22Rv1 (cell line): ENCODE data around the gene CISD1.

Experiments used
- CTCF ChIP-seq: fragments of 450-650 bp; IDR thresholded peaks from 2 replicates; pipeline ENCODE4 v1.5.1; 2017; ENCODE audit warnings: mild to moderate bottlenecking
- ZFX ChIP-seq: fragments of 450-650 bp; IDR thresholded peaks from 2 replicates; pipeline ENCODE4 v1.6.1; 2017; ENCODE audit warnings: antibody characterized with exemption, borderline replicate concordance

GRCh38 chr10:58268946-58269781 is at the start of gene CISD1:
- no peak for TF ChIP-seq CTCF
- TF ChIP-seq ZFX, result no peak
